ENCODE data around the gene ZNF787. TPM values are rescaled to one million over a fixed set of nuclear protein-coding genes. Genes with fewer than 3 reads are reported as not detected.

ZNF787 gene
- total and polyA plus RNA-seq, 10 of the 15 experiments (the other 5 are each of a cell fraction or from before 2014, with no cell fraction given) = 0.23 to 39.9 (median 4.1) TPM

DNA sequence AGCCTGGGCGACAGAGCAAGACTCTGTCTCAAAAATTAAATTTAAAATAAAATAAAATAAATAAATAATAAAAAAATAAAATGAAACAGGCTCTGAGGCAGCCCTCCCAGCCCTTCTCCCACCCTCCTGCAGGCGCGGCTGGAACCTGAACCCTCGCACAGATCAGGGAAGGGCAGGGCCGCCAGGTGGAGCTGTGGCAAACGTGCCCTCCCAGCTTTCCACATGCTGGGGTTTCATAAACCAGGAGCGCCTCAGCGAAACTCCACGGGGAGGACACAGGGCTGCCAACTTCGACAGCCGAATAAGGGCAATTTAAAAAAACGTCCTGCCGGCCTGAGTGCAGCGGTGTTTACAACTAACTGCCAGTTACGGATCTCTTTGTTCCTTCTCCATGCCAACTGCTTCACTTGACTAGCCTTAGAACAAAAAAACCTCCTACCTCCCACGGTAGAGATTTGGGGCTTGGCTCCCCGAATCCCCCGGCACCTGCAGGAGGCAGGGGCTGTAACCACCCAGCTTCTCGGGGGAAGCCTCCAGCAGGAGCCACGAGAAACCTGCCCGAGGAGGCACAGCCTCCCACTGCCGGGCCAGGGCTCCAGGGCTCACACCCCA, 15.9 kb downstream of the ZNF787 start (continued):
- TF ChIP-seq, protein P1, sequence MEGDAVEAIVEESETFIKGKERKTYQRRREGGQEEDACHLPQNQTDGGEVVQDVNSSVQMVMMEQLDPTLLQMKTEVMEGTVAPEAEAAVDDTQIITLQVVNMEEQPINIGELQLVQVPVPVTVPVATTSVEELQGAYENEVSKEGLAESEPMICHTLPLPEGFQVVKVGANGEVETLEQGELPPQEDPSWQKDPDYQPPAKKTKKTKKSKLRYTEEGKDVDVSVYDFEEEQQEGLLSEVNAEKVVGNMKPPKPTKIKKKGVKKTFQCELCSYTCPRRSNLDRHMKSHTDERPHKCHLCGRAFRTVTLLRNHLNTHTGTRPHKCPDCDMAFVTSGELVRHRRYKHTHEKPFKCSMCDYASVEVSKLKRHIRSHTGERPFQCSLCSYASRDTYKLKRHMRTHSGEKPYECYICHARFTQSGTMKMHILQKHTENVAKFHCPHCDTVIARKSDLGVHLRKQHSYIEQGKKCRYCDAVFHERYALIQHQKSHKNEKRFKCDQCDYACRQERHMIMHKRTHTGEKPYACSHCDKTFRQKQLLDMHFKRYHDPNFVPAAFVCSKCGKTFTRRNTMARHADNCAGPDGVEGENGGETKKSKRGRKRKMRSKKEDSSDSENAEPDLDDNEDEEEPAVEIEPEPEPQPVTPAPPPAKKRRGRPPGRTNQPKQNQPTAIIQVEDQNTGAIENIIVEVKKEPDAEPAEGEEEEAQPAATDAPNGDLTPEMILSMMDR (IDR thresholded peaks at IDR 0.05 in 2 of 3, conservative IDR thresholded peaks at IDR 0.05 in 1 of 3; ENCODE audit: control insufficient read depth in 2 of 3, extremely low read depth in 1 of 3, insufficient read depth in 1 of 3, low read depth in 3 of 3, low read length in 3 of 3) = peak; percentile 40 to 73 (median 63)
- no peak for TF ChIP-seq CHD4 (IDR thresholded peaks at IDR 0.05)

DNA sequence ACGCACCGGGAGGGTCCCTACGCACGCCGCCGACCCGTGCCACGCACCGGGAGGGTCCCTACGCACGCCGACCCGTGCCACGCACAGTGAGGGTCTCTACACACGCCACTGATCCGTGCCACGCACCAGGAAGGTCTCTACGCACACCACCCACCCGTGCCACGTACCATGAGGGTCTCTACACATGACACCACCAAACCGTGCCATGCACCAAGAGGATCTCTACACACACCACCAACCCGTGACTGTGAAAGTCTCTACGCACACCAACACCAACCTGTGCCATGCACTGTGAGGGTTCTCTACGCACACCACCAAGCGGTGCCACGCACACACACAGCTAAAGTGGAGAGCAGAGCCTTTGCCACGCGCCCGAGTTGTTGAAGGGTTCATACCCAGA, 16.7 kb downstream of the ZNF787 start:
- Histone ChIP-seq H3K27ac (ENCODE audit: control insufficient read depth, insufficient read depth) (no peak overlapping the region), H3K36me3 (ENCODE audit: control insufficient read depth in 2 of 2, insufficient read depth in 2 of 2, low read length in 1 of 2) (peaks cover 0 to 22% of the 10 kb centered on the region in 2 experiments; a peak in 3 of 4 replicates), H3K9ac (ENCODE audit: control insufficient read depth, insufficient read depth, low read length) (no peak overlapping the region), H3K9me3 (replicated peaks; ENCODE audit: control insufficient read depth, insufficient read depth, low read length) (no peaks in the 10 kb centered on the region), H3K4me3 (no peak overlapping the region), H3K79me2 (ENCODE audit: control insufficient read depth, insufficient read depth, low read length) (peaks cover 41% of the 10 kb centered on the region), H3K4me2 (ENCODE audit: control insufficient read depth, insufficient read depth) (no peak overlapping the region), H3K4me1 (ENCODE audit: control insufficient read depth, insufficient read depth, low read length) (peaks cover 7% of the 10 kb centered on the region), H2AFZ (ENCODE audit: control insufficient read depth, low read depth, low read length) (no peak overlapping the region), H4K20me1 (ENCODE audit: control insufficient read depth, insufficient read depth) (no peaks in the 10 kb centered on the region; the same call in 1 of the 2 replicates), H3K27me3 (replicated peaks in 1 of 2; ENCODE audit: control insufficient read depth in 2 of 2, insufficient read depth in 2 of 2, low read length in 1 of 2) (no peaks in the 10 kb centered on the region)
- ChIA-PET POLR2A (no interaction called here), CTCF (interaction anchor here (0.7 to 1.5 kb wide), 7 partner anchors 27 to 149 kb away, joined by 3 to 6 read pairs (median 4); no protein-coding TSS in a partner anchor), SMC1A (ENCODE audit: uncharacterized antibody, unreplicated experiment) (no interaction called here), RAD21 (ENCODE audit: unreplicated experiment) (interaction anchor here (1.3 kb wide), 1 partner anchor 67 kb away, joined by 3 read pairs; no protein-coding TSS in a partner anchor)
- no peak for ATAC-seq
- FAIRE-seq = no peak
- 98% methylated on average over 26 of the region's 29 CpGs for WGBS (ENCODE audit: insufficient coverage, insufficient replicate concordance, low lambda C conversion rate, missing lambda C conversion rate)
- intact Hi-C loops (cut with micrococcal nuclease; ENCODE audit: unreplicated experiment) (no loop called here), in situ Hi-C loops (cut with MboI) (no loop called here)
- no TSS peak for BruUV-seq (replicated peaks)
- TF ChIP-seq SUZ12 (IDR thresholded peaks at IDR 0.05; ENCODE audit: unreplicated experiment) (no peak), ZZZ3 (IDR thresholded peaks at IDR 0.05; ENCODE audit: control insufficient read depth, insufficient read length, low read depth) (no peak), YY1 (IDR thresholded peaks at IDR 0.05; ENCODE audit: low read depth, low read length) (no peak), ZBED1 (IDR thresholded peaks at IDR 0.05; ENCODE audit: borderline replicate concordance) (no peak), SP1 (IDR thresholded peaks at IDR 0.05; ENCODE audit: low read depth, low read length) (no peak), ZNF274 (IDR thresholded peaks at IDR 0.05; ENCODE audit: insufficient read depth, insufficient read length) (no peak), EED (IDR thresholded peaks at IDR 0.05; ENCODE audit: low read depth) (no peak)
- DNase-seq (ENCODE audit: low read depth, low spot score) = no peak

Measured in GM12878 (cell line).